K562 (cell line): Measurements from ENCODE around the gene FOXA3. TPM values are rescaled to one million over a fixed set of nuclear protein-coding genes. Genes with fewer than 3 reads are reported as not detected.

ENCODE experiments used
- ATF6 ChIP-seq: sonication (generic); formaldehyde crosslinking; IDR thresholded peaks from 2 replicates; pipeline ENCODE4 v1.4.0; 2020; ENCODE audit warnings: mild to moderate bottlenecking, missing genetic modification reagents
- CREM ChIP-seq: IDR thresholded peaks from 2 replicates; pipeline ENCODE4 v1.6.1; 2014; ENCODE audit warnings: antibody characterized with exemption, low read depth
- EZH2 ChIP-seq: IDR thresholded peaks from 2 replicates; pipeline ENCODE4 v1.6.1; 2012; ENCODE audit warnings: low read depth, mild to moderate bottlenecking, inconsistent platforms, low read length, borderline replicate concordance
- GABPB1 ChIP-seq: sonication (generic); formaldehyde crosslinking; IDR thresholded peaks from 2 replicates; pipeline ENCODE4 v1.8.0; 2022; ENCODE audit warnings: mild to moderate bottlenecking, missing genetic modification reagents
- ILF3 ChIP-seq: fragments of 450-650 bp; IDR thresholded peaks from 2 replicates; pipeline ENCODE4 v1.6.1; 2018; ENCODE audit warnings: antibody characterized with exemption, mild to moderate bottlenecking, moderate library complexity, borderline replicate concordance
- KDM5B ChIP-seq: fragments of 200-600 bp; sonication (generic); IDR thresholded peaks from 2 replicates; pipeline ENCODE4 v1.6.1; 2012; ENCODE audit warnings: low read depth, mild to moderate bottlenecking, moderate library complexity, low read length, control low read depth, inconsistent platforms; ENCODE audit not compliant: insufficient replicate concordance
- MAZ ChIP-seq, 2 experiments: fragments of 450-650 bp in 1 of 2; sonication (generic) in 1 of 2; formaldehyde crosslinking; IDR thresholded peaks in 1 of 2; conservative IDR thresholded peaks in 1 of 2; 2 replicates each; pipeline versions ENCODE4 v1.4.0 to v1.5.0; 2020; ENCODE audit warnings: mild to moderate bottlenecking in 1 of 2, missing genetic modification reagents in 1 of 2
- MCM3 ChIP-seq: fragments of 450-650 bp; IDR thresholded peaks from 2 replicates; pipeline ENCODE4 v1.6.1; 2016
- MEF2A ChIP-seq: IDR thresholded peaks from 2 replicates; pipeline ENCODE4 v1.6.1; 2011; ENCODE audit warnings: low read depth, mild to moderate bottlenecking, low read length, moderate library complexity; ENCODE audit not compliant: control insufficient read depth
- MNT ChIP-seq, 2 experiments: fragments of 450-650 bp; conservative IDR thresholded peaks; 2 replicates each; pipeline ENCODE4 v1.6.1; 2017; ENCODE audit warnings: mild to moderate bottlenecking in 2 of 2, moderate library complexity in 2 of 2
- MYNN ChIP-seq, 2 experiments: sonication (generic); formaldehyde crosslinking in 1 of 2; IDR thresholded peaks; 2 replicates each; pipeline versions ENCODE4 v1.5.0 to v1.6.1; 2016 to 2020; ENCODE audit warnings: antibody characterized with exemption in 1 of 2, missing genetic modification reagents in 1 of 2
- PCBP1 ChIP-seq: fragments of 200-400 bp; formaldehyde crosslinking; IDR thresholded peaks from 2 replicates; pipeline ENCODE4 v1.6.1; 2018; ENCODE audit warnings: mild to moderate bottlenecking, low read depth, low read length; ENCODE audit not compliant: poor library complexity, severe bottlenecking
- PHF8 ChIP-seq: fragments of 200-600 bp; sonication (generic); IDR thresholded peaks from 2 replicates; pipeline ENCODE4 v1.6.1; 2012; ENCODE audit warnings: mixed run types, mild to moderate bottlenecking, inconsistent platforms, low read length, moderate library complexity, borderline replicate concordance
- PYGO2 ChIP-seq: fragments of 450-650 bp; IDR thresholded peaks from 2 replicates; pipeline ENCODE4 v1.6.1; 2016; ENCODE audit warnings: mild to moderate bottlenecking, missing genetic modification characterization, moderate library complexity, missing compliant biosample characterization
- RAD21 ChIP-seq, 2 experiments: fragments of 250-450 bp in 1 of 2; fragments of 450-650 bp in 1 of 2; sonication (Bioruptor Pico) in 1 of 2; formaldehyde crosslinking in 1 of 2; IDR thresholded peaks in 1 of 2; conservative IDR thresholded peaks in 1 of 2; 2 replicates each; pipeline versions ENCODE4 v1.4.0 to v1.8.0; 2020 to 2022; ENCODE audit warnings: mild to moderate bottlenecking in 2 of 2, moderate library complexity in 1 of 2
- SIX5 ChIP-seq, 2 experiments: IDR thresholded peaks; 2 replicates each; pipeline ENCODE4 v1.6.1; 2011; ENCODE audit warnings: low read length in 2 of 2, borderline replicate concordance in 1 of 2, low read depth in 1 of 2, mild to moderate bottlenecking in 1 of 2, moderate library complexity in 1 of 2; ENCODE audit not compliant: insufficient read depth in 1 of 2
- TBL1XR1 ChIP-seq, 2 experiments: IDR thresholded peaks; 2 replicates each; pipeline ENCODE4 v1.6.1; 2012; ENCODE audit warnings: improper control_type of control experiment in 2 of 2, low read length in 2 of 2, mild to moderate bottlenecking in 1 of 2
- THRAP3 ChIP-seq: fragments of 450-650 bp; IDR thresholded peaks from 2 replicates; pipeline ENCODE4 v1.6.1; 2016; ENCODE audit warnings: mild to moderate bottlenecking, inconsistent platforms, borderline replicate concordance
- ZNF140 ChIP-seq: fragments of 250-450 bp; sonication (Bioruptor Pico); IDR thresholded peaks from 2 replicates; pipeline ENCODE4 v1.8.0; 2021; ENCODE audit warnings: moderate library complexity, mild to moderate bottlenecking, inconsistent platforms
- ZNF263 ChIP-seq: sonication (generic); formaldehyde crosslinking; IDR thresholded peaks from 2 replicates; pipeline ENCODE4 v1.8.0; 2022; ENCODE audit warnings: mild to moderate bottlenecking, missing genetic modification reagents, borderline replicate concordance
- ZNF431 ChIP-seq: sonication (generic); formaldehyde crosslinking; IDR thresholded peaks from 2 replicates; pipeline ENCODE4 v1.8.0; 2022; ENCODE audit warnings: mild to moderate bottlenecking, missing genetic modification reagents
- ZNF766 ChIP-seq: fragments of 200-800 bp; sonication (Bioruptor generic); conservative IDR thresholded peaks from 2 replicates; pipeline ENCODE4 v1.6.1; 2016; ENCODE audit warnings: missing genetic modification characterization, missing compliant biosample characterization
- polyA plus RNA-seq, 8 experiments: library from polyadenylated mRNA; depleted of rRNA in 4 of 8; stranded (reverse) in 5 of 8; unstranded in 3 of 8; fragments of >200 nt; fragmentation: Nextera tagmentation in 2 of 8; fragmentation: Illumina TruSeq in 1 of 8; extraction: Ambion mirVana in 2 of 8; extraction: Trizol in 1 of 8; gene quantifications; 2 replicates each; pipeline versions ENCODE4 v1.2.1 to v1.2.3, GENCODE V29; 2011 to 2014; ENCODE audit warnings: inconsistent platforms in 1 of 8, missing spikeins in 1 of 8
- total RNA-seq, 7 experiments: library from RNA; depleted of rRNA in 6 of 7; stranded (reverse); fragments of >200 nt in 6 of 7; fragmentation: Illumina TruSeq in 2 of 7; extraction: Trizol in 2 of 7; gene quantifications; 2 replicates each; pipeline versions ENCODE4 v1.2.1 to v1.2.3, GENCODE V29; 2011 to 2021; ENCODE audit warnings: low replicate concordance in 1 of 7

Gene FOXA3
- total and polyA plus RNA-seq, 9 of the 15 experiments (the other 6 are each of a cell fraction or from before 2014, with no cell fraction given) = 1.3 to 15.5 (median 4.7) TPM

DNA sequence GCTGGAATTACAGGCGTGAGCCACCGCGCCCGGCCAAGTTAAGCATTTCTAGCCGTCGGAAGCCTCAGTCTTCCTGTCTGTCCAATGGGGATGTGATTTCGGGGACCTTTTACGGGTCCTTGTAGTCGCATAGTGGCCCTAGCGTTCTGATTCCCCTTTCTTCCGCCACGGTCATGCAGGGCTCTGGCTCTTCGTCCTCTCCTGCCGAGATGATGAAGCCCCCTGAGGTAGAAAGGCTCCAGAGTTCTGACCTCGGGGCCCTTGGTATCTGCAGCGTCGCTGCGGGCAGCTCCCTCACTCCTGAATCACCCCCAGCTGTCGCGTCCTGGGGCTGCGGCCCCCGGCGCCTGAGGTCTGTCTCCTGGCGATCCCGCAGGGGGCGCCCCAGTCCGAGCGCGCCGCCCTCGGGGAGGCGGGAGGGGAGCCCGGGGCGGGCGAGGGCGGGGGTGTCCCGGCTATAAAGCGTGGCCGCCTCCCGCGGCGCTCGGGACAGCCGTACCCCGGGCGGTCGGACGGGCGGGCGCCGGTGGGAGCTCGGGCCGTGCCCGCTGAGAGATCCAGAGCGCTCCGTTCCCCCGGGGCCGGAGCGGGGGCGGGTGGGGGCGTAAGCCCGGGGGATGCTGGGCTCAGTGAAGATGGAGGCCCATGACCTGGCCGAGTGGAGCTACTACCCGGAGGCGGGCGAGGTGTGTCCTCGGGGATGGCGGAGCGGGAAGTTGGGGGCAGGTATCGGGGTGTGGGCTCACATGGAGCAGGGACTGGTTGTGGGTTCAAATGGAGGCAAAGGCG lies at the start of gene FOXA3 (continued):
- TF ChIP-seq ZNF140 (CRISPR knock-in tag) = no peak
- TF ChIP-seq ILF3 = no peak
- peak; percentile 98 to 100 for TF ChIP-seq MAZ (CRISPR knock-in tag; conservative IDR thresholded peaks at IDR 0.05 in 1 of 2, IDR thresholded peaks at IDR 0.05 in 1 of 2)
- TF ChIP-seq PHF8 = peak; percentile 41; the same call in 1 of the 2 replicates
- TF ChIP-seq CREM = peak; percentile 24
- TF ChIP-seq MEF2A = 0 out of 2 replicates have a peak, but pooled peaks have one; percentile 24
- no peak for TF ChIP-seq MCM3
- peak in 1 of 2 experiments; percentile 50; a peak in 2 of 4 replicates for TF ChIP-seq MNT (conservative IDR thresholded peaks at IDR 0.05)
- no peak; a peak in 1 of 4 replicates for TF ChIP-seq SIX5 (IDR thresholded peaks at IDR 0.05; ENCODE audit: borderline replicate concordance in 1 of 2, insufficient read depth in 1 of 2, low read depth in 1 of 2, low read length in 2 of 2)
- TF ChIP-seq RAD21 (CRISPR knock-in tag; conservative IDR thresholded peaks at IDR 0.05 in 1 of 2, IDR thresholded peaks at IDR 0.05 in 1 of 2) = peak; percentile 81 to 89
- peak; percentile 39; the same call in 1 of the 2 replicates for TF ChIP-seq ZNF766 (CRISPR knock-in tag)
- TF ChIP-seq ZNF263 (CRISPR knock-in tag) = peak; percentile 38; the same call in 1 of the 2 replicates
- TF ChIP-seq PCBP1 = no peak
- TF ChIP-seq KDM5B = peak; percentile 48
- no peak for TF ChIP-seq PYGO2
- TF ChIP-seq ATF6 (CRISPR knock-in tag) = 0 out of 2 replicates have a peak, but pooled peaks have one; percentile 31
- TF ChIP-seq THRAP3 = no peak
- TF ChIP-seq MYNN (IDR thresholded peaks at IDR 0.05) = 0 out of 2 replicates have a peak, but pooled peaks have one; percentile 13
- no peak for TF ChIP-seq MYNN (CRISPR knock-in tag; IDR thresholded peaks at IDR 0.05)
- TF ChIP-seq EZH2 = no peak
- peak in 1 of 2 experiments; percentile 25; a peak in 1 of 4 replicates for TF ChIP-seq TBL1XR1 (IDR thresholded peaks at IDR 0.05; ENCODE audit: low read length in 2 of 2)
- peak; percentile 66; the same call in 1 of the 2 replicates for TF ChIP-seq GABPB1 (CRISPR knock-in tag)
- no peak for TF ChIP-seq ZNF431 (CRISPR knock-in tag)
